Measurements from ENCODE around the gene MTAP. TPM values are rescaled to one million over a fixed set of nuclear protein-coding genes. Genes with fewer than 3 reads are reported as not detected.

The MTAP gene
- total RNA-seq, 1 donor from 2014 or later = 20.3 TPM

GRCh38 chr9:21853414-21853813 is 51.0 kb downstream of the MTAP start:
- DNase-seq = no peak

- DNase-seq = no peak
Observed at GRCh38 chr9:21854119-21854518, 51.7 kb downstream of the MTAP start.

DNA sequence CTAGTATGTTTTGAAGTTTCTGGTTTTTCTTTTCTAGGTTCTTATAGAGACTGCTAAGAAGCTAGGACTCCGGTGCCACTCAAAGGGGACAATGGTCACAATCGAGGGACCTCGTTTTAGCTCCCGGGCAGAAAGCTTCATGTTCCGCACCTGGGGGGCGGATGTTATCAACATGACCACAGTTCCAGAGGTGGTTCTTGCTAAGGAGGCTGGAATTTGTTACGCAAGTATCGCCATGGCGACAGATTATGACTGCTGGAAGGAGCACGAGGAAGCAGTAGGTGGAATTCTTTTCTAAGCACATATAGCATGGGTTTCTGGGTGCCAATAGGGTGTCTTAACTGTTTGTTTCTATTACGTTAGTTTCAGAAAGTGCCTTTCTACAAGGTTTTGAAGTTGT is 52.2 kb downstream of the MTAP start:
- DNase-seq = peak; percentile 1

DNA sequence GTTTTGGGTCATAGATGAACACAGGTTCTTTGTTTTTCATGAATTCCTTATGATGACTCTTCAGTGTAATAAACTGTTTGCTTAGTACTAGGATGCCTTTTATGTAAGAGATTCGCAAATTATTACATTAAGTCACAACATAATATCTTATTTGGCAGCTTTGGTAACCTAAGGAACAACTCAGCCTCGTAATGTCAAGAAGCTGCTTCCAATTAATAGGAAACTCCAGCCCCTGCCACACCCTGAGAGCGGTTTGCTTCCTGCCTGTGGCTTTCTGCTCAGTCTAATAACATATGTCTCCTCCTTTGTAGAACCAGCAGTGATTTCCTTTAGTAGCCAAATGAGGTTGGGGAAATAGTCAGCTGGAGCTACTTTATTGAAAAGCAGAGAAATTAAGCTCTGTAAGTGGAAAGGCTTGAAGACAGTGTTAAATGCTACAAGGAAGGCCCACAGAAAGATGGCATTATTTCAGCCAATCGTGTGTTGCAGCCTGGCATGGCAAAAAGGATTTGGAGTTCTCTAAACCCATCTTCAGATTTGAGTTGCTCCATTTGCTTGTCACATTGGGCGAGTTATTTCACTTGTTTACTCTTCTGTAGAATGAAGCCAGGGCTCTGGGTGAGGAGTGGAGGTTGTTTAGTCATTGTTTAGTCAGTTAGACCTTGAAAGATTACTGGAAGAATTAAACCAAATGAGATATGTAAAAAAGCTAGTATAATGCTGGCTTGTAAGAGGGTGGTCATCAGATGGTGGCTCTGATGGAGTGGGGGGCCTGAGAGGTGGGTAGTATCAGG is 54.1 kb downstream of the MTAP start:
- DNase-seq = no peak

DNA sequence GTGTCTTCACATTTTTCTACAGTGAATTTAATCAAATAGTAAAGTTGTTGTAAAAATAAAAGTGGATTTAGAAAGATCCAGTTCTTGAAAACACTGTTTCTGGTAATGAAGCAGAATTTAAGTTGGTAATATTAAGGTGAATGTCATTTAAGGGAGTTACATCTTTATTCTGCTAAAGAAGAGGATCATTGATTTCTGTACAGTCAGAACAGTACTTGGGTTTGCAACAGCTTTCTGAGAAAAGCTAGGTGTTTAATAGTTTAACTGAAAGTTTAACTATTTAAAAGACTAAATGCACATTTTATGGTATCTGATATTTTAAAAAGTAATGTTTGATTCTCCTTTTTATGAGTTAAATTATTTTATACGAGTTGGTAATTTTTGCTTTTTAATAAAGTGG is 60.4 kb downstream of the MTAP start:
- DNase-seq = no peak

- DNase-seq = no peak
Observed at GRCh38 chr9:21864505-21864904, 62.1 kb downstream of the MTAP start.

DNA sequence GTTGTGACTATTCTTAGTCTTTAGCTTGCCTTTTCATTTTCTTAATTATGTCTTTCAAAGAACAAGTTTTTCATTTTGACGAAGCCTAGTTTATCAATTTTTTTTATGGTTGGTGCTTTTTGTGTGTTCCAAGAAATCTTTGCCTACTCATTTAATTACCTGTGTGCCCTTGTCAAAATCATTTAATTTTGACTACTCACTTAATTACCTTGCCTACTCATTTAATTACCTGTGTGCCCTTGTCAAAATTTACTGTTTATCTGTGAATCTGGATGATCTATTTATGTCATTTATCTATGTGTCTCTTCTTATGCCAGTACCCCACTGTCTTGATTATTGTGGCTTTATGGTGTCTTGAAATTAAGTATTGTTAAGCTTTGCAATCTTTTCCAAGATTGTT is 63.9 kb downstream of the MTAP start:
- no peak for DNase-seq

- no peak for DNase-seq
Observed at GRCh38 chr9:21871256-21871975, 69.0 kb downstream of the MTAP start.

DNA sequence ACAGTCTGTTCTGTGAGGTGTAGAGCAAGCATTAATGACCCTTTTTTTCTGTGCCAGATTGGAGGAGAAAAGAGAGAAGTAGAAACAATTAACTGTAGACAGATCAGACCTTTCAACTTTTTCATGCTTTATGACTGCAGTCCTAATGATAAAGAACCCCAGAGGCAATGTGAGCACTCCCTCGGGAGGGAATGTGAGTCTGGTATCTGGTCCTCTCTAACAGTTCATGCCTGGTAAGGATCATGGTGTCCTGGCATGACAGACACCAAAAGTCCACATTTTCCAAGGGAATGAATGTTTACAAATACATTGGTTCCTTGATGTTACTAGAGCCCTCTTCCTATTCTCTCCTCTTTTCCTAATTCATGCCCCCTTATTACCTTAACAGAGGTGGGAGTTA is 70.3 kb downstream of the MTAP start:
- DNase-seq = no peak

- no peak for DNase-seq
Observed at GRCh38 chr9:21873540-21874221, 71.2 kb downstream of the MTAP start.

GRCh38 chr9:21875893-21876292 is 73.5 kb downstream of the MTAP start:
- DNase-seq = no peak

GRCh38 chr9:21883642-21884041 is 81.2 kb downstream of the MTAP start:
- no peak for DNase-seq

GRCh38 chr9:21889673-21890072 is 87.2 kb downstream of the MTAP start:
- no peak for DNase-seq

DNA sequence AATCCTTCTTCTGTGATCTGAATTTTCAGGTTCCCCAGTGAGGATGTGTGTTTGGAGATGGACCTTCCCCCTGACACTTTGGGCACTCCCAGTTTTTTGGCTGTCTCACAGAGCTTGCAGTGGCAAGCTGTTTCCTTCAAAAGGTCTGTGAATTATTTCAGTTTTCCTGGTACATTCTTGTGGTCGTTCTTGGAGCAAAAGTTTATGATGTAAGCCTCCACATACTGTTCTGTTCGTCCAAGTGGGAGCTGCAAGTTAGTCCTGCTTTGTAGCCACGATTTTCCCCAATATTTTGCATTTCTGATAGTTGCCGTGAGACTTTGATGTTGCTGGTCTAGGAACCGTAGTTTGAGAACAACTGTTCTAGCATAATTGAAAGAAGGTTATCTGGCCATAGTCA is 88.3 kb downstream of the MTAP start:
- no peak for DNase-seq

GRCh38 chr9:21901546-21901945 is 99.1 kb downstream of the MTAP start:
- DNase-seq = no peak

- DNase-seq = no peak
Observed at GRCh38 chr9:21902136-21902535, 99.7 kb downstream of the MTAP start.

DNA sequence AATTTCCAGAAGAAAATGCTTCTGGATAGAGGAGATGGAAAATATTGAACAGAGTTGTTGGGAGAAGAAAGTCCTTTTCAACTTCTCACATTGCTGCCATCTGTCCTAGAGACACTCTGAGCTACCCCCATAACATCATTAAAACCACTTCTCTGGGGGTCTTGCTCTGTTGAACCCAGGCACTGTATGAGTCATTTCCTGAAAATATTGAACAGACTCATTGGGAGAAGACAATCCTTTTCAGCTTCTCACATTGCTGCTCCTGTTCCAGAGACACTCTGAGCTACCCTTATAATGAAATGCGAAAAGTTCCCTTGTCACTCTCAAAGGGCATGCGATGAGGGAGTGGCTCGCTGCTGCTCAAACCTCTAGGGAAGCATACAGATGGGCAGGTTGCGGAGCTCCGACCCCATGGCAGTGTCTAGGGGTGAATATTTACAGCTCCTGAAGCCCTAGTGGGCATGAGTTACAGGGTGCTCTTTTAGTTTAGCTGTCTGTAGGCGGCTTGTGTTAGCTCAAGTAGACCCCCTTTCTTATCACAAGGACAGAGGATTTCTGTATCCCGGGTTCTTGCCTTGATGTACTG is 101.0 kb downstream of the MTAP start:
- DNase-seq = no peak

DNA sequence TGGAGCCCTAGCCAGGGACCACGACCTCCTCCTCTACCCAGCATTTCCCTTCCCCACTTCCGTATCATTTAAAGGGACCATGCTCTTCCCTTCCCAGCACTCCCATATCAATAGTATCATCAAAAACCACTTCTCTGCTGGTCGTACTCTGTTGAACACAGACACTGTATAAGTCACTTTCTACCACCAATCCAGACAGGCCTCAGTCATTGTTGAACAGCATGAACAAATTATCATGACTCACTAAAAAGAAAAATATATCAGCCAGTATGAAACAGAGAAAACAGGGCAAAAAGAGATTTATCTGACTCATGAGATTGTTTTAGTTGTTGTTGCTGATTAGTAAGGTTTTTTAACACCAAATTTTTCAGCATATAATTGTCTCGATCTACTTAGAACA is 101.9 kb downstream of the MTAP start:
- DNase-seq = no peak

DNA sequence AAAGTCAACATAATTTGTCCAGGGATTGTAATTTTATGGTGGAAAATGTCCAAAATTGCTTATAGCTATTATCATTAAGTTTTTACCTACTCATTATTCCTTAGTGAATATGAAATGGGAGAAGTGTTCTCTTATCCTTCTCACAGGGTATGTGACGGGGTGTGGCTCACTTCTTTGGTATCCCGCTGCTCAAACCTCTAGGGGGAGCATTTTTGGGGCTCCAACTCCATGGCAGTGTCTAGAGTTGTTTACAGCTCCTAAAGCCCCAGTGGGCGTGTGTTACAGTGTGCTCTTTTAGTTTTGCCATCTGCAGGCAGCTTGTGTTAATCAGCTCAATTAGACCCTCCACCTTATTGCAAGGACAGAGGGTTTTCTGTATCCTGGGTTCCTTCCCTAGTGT is 102.3 kb downstream of the MTAP start:
- no peak for DNase-seq

- DNase-seq = no peak
Observed at GRCh38 chr9:21906213-21906612, 103.8 kb downstream of the MTAP start.

DNA sequence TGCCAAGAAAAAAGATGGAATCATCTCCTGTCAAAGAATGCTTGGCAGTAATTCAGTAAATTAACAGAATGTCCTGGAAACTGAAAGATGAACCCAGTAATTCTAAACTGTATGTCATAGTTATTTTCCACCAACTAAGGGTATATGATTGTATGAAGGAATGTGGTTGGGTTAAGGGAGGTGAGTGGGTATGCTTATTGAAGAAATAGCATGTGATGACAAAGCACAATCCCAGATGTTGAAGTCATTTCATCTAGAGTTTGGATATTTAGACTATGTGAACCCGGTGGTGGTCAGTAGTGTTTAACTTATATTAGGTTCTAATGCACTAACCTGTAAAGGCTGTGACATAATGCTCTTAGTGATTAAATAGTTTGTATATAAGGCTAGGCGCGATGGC is 104.4 kb downstream of the MTAP start:
- no peak for DNase-seq

DNA sequence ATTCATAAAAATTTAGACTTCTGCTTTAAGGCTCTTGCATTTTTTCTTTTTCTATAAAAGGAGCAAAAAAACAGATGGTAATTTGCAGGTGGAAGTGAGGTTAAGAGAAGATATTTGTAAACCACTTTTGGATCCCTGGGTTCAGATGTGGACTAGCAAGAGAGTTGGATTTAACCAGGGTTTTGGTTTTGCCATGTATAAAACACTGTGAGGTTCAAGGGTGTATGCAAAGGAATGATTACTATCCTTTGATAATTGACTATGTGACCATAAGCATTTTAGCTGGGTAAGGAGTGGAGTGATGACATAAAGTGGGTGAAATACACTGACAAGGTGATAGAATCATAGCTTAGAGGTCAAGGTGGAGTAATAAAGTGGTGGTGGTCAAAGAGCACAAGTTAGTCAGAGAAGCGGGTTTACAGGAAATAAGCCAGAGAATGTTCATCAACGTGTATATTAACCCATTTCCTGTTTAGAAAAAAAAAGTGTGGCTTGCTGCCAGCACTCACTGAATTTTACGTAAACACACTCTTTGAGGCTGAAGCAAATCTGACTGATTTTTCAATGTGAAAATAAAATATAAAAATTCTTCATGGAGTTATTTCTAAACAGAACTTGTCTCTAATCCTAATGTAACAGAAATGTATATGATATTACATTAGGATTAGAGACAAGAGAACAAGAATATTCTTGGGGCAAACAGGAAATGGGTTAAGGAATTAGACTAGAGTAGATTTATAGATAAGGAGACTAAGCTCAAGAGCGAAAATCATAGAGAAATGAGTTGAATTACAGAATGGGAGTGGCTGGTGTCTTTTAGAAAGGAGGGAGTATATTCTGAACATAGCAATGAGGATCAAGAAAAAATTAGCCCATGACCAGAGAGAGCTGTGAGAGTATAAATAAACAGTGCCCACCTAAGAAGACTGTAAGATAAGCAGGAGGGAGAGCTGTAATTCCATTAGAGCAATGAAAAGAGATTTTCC is 117.2 kb downstream of the MTAP start:
- no peak for DNase-seq
